K562 (cell line): ENCODE data around the gene RFT1. TPM values are rescaled to one million over a fixed set of nuclear protein-coding genes. Genes with fewer than 3 reads are reported as not detected.
A peak's percentile ranks its signal among the peaks of the same experiment; 100 is the strongest.

Source experiments
- GATAD2B ChIP-seq: fragments of 450-650 bp; IDR thresholded peaks from 2 replicates; pipeline ENCODE4 v1.6.1; 2017; ENCODE audit warnings: mild to moderate bottlenecking, borderline replicate concordance
- HDAC1 ChIP-seq, 2 experiments: fragments of 450-650 bp; IDR thresholded peaks; 2 replicates each; pipeline ENCODE4 v1.6.1; 2016 to 2017; ENCODE audit warnings: inconsistent platforms in 1 of 2, mild to moderate bottlenecking in 1 of 2, moderate library complexity in 1 of 2
- HEY1 ChIP-seq: fragments of 250-450 bp; sonication (Bioruptor Pico); IDR thresholded peaks from 2 replicates; pipeline ENCODE4 v1.5.0; 2020; ENCODE audit warnings: mild to moderate bottlenecking, moderate library complexity, borderline replicate concordance
- LCOR ChIP-seq: sonication (generic); formaldehyde crosslinking; IDR thresholded peaks from 2 replicates; pipeline ENCODE4 v1.8.0; 2022; ENCODE audit warnings: mild to moderate bottlenecking, missing genetic modification reagents
- MAZ ChIP-seq, 2 experiments: fragments of 450-650 bp in 1 of 2; sonication (generic) in 1 of 2; formaldehyde crosslinking; IDR thresholded peaks in 1 of 2; conservative IDR thresholded peaks in 1 of 2; 2 replicates each; pipeline versions ENCODE4 v1.4.0 to v1.5.0; 2020; ENCODE audit warnings: mild to moderate bottlenecking in 1 of 2, missing genetic modification reagents in 1 of 2
- NRF1 ChIP-seq, 2 experiments: fragments of 450-650 bp; IDR thresholded peaks in 1 of 2; conservative IDR thresholded peaks in 1 of 2; 2 replicates each; pipeline ENCODE4 v1.6.1; 2014; ENCODE audit warnings: mild to moderate bottlenecking in 2 of 2
- PHF20 ChIP-seq: fragments of 450-650 bp; IDR thresholded peaks from 2 replicates; pipeline ENCODE4 v1.6.1; 2018; ENCODE audit not compliant: partially characterized antibody
- PML ChIP-seq: IDR thresholded peaks from 2 replicates; pipeline ENCODE4 v1.6.1; 2012; ENCODE audit warnings: low read length, inconsistent platforms
- POLR2A ChIP-seq: fragments of 450-650 bp; conservative IDR thresholded peaks from 2 replicates; pipeline ENCODE4 v1.6.1; 2016
- POLR2H ChIP-seq: IDR thresholded peaks from 2 replicates; pipeline ENCODE4 v1.6.1; 2016; ENCODE audit warnings: missing genetic modification characterization, low read depth, mild to moderate bottlenecking, control low read depth, missing compliant biosample characterization, moderate library complexity
- POU5F1 ChIP-seq: fragments of 150-350 bp; IDR thresholded peaks from 2 replicates; pipeline ENCODE4 v1.6.1; 2014; ENCODE audit warnings: borderline replicate concordance, low read length, low read depth, mild to moderate bottlenecking; ENCODE audit not compliant: partially characterized antibody
- SAFB ChIP-seq: fragments of 200-400 bp; formaldehyde crosslinking; IDR thresholded peaks from 2 replicates; pipeline ENCODE4 v1.6.1; 2017; ENCODE audit warnings: low read depth, low read length, borderline replicate concordance
- TAF1 ChIP-seq: IDR thresholded peaks from 2 replicates; pipeline ENCODE4 v1.6.1; 2011; ENCODE audit warnings: mild to moderate bottlenecking, low read length, moderate library complexity; ENCODE audit not compliant: insufficient read depth, control insufficient read depth, severe bottlenecking; ENCODE audit errors: extremely low read depth
- VEZF1 ChIP-seq: fragments of 200-800 bp; sonication (Bioruptor generic); IDR thresholded peaks from 2 replicates; pipeline ENCODE4 v1.6.1; 2017; ENCODE audit warnings: missing genetic modification characterization, missing compliant biosample characterization
- ZBTB11 ChIP-seq, 3 experiments: fragments of 200-800 bp in 1 of 3; fragments of 250-450 bp in 1 of 3; fragments of 450-650 bp in 1 of 3; sonication (Bioruptor Pico) in 1 of 3; sonication (Bioruptor generic) in 1 of 3; formaldehyde crosslinking in 1 of 3; IDR thresholded peaks; 2 replicates each; pipeline versions ENCODE4 v1.6.1 to v1.8.0; 2016 to 2022; ENCODE audit warnings: mild to moderate bottlenecking in 2 of 3, missing genetic modification characterization in 2 of 3, missing compliant biosample characterization in 1 of 3, moderate library complexity in 1 of 3
- ZNF212 ChIP-seq: fragments of 450-650 bp; formaldehyde crosslinking; IDR thresholded peaks from 2 replicates; pipeline ENCODE4 v1.4.0; 2020; ENCODE audit warnings: mild to moderate bottlenecking
- ZZZ3 ChIP-seq: fragments of 450-650 bp; IDR thresholded peaks from 2 replicates; pipeline ENCODE4 v1.6.1; 2016; ENCODE audit warnings: antibody characterized with exemption, mild to moderate bottlenecking, moderate library complexity
- polyA plus RNA-seq, 8 experiments: library from polyadenylated mRNA; depleted of rRNA in 4 of 8; stranded (reverse) in 5 of 8; unstranded in 3 of 8; fragments of >200 nt; fragmentation: Nextera tagmentation in 2 of 8; fragmentation: Illumina TruSeq in 1 of 8; extraction: Ambion mirVana in 2 of 8; extraction: Trizol in 1 of 8; gene quantifications; 2 replicates each; pipeline versions ENCODE4 v1.2.1 to v1.2.3, GENCODE V29; 2011 to 2014; ENCODE audit warnings: inconsistent platforms in 1 of 8, missing spikeins in 1 of 8
- total RNA-seq, 7 experiments: library from RNA; depleted of rRNA in 6 of 7; stranded (reverse); fragments of >200 nt in 6 of 7; fragmentation: Illumina TruSeq in 2 of 7; extraction: Trizol in 2 of 7; gene quantifications; 2 replicates each; pipeline versions ENCODE4 v1.2.1 to v1.2.3, GENCODE V29; 2011 to 2021; ENCODE audit warnings: low replicate concordance in 1 of 7

The RFT1 gene
- total and polyA plus RNA-seq, 9 of the 15 experiments (the other 6 are each of a cell fraction or from before 2014, with no cell fraction given): 4.4 to 23.8 (median 8.9) TPM

GRCh38 chr3:53130179-53131061 lies at the start of gene RFT1 (continued):
- peak; percentile 23 for TF ChIP-seq POU5F1
- TF ChIP-seq SAFB: no peak
- TF ChIP-seq POLR2A: peak; percentile 87
- TF ChIP-seq HDAC1 (IDR thresholded peaks at IDR 0.05): peak in 1 of 2 experiments; percentile 86; a peak in 2 of 4 replicates
- peak; percentile 34 for TF ChIP-seq PML
- no peak for TF ChIP-seq ZNF212
- TF ChIP-seq MAZ (CRISPR knock-in tag; conservative IDR thresholded peaks at IDR 0.05 in 1 of 2, IDR thresholded peaks at IDR 0.05 in 1 of 2): no peak
- no peak for TF ChIP-seq ZBTB11 (CRISPR knock-in tag; IDR thresholded peaks at IDR 0.05)
- TF ChIP-seq VEZF1 (CRISPR knock-in tag): peak; percentile 67
- TF ChIP-seq PHF20: peak; percentile 95
- TF ChIP-seq GATAD2B: peak; percentile 9; the same call in 1 of the 2 replicates
- 0 out of 2 replicates have a peak, but pooled peaks have one; percentile 66 for TF ChIP-seq ZZZ3
- TF ChIP-seq LCOR (CRISPR knock-in tag): no peak
- no peak for TF ChIP-seq HEY1 (CRISPR knock-in tag)
- peak; percentile 58 for TF ChIP-seq TAF1
- peak in 1 of 2 experiments; percentile 37; a peak in 1 of 4 replicates for TF ChIP-seq NRF1 (conservative IDR thresholded peaks at IDR 0.05 in 1 of 2, IDR thresholded peaks at IDR 0.05 in 1 of 2)
- TF ChIP-seq POLR2H (tag): peak; percentile 71; the same call in 1 of the 2 replicates
